K562 (cell line): ENCODE results near the gene GEMIN7. TPM values are rescaled to one million over a fixed set of nuclear protein-coding genes. Genes with fewer than 3 reads are reported as not detected.
A peak's percentile ranks its signal among the peaks of the same experiment; 100 is the strongest.

Experiments used
- ARNT ChIP-seq, 2 experiments: fragments of 450-650 bp; IDR thresholded peaks; 2 replicates each; pipeline ENCODE4 v1.6.1; 2016; ENCODE audit warnings: mild to moderate bottlenecking in 1 of 2
- ATF1 ChIP-seq, 2 experiments: fragments of 450-650 bp in 1 of 2; IDR thresholded peaks; 2 replicates each; pipeline ENCODE4 v1.6.1; 2016; ENCODE audit warnings: missing compliant biosample characterization in 1 of 2, missing genetic modification characterization in 1 of 2
- EGR1 ChIP-seq: fragments of 450-650 bp; conservative IDR thresholded peaks from 2 replicates; pipeline ENCODE4 v1.6.1; 2017; ENCODE audit warnings: mild to moderate bottlenecking
- FOSL1 ChIP-seq: fragments of 200-800 bp; sonication (Bioruptor generic); conservative IDR thresholded peaks from 2 replicates; pipeline ENCODE4 v1.6.1; 2016; ENCODE audit warnings: missing genetic modification characterization, missing compliant biosample characterization
- FOXA1 ChIP-seq: fragments of 450-650 bp; IDR thresholded peaks from 2 replicates; pipeline ENCODE4 v1.6.1; 2016; ENCODE audit warnings: mild to moderate bottlenecking, borderline replicate concordance
- HMGN3 ChIP-seq: IDR thresholded peaks from 2 replicates; pipeline ENCODE4 v1.6.1; 2011; ENCODE audit warnings: borderline replicate concordance, low read depth, mild to moderate bottlenecking, mixed read lengths, low read length; ENCODE audit not compliant: insufficient read length; ENCODE audit errors: extremely low read depth
- JUN ChIP-seq, 2 experiments: sonication (generic) in 1 of 2; formaldehyde crosslinking in 1 of 2; IDR thresholded peaks; 2 replicates each; pipeline versions ENCODE4 v1.6.1 to v1.8.0; 2012 to 2022; ENCODE audit warnings: borderline replicate concordance in 2 of 2, mild to moderate bottlenecking in 2 of 2, improper control_type of control experiment in 1 of 2, low read depth in 1 of 2, low read length in 1 of 2, missing genetic modification reagents in 1 of 2
- KAT2B ChIP-seq: IDR thresholded peaks from one replicate; pipeline ENCODE4 v1.6.1; 2012; ENCODE audit warnings: low read depth, mild to moderate bottlenecking, control low read depth, inconsistent platforms, low read length, moderate library complexity
- KAT8 ChIP-seq: fragments of 450-650 bp; IDR thresholded peaks from 2 replicates; pipeline ENCODE4 v1.6.1; 2016; ENCODE audit warnings: low read depth, mild to moderate bottlenecking
- NFIX ChIP-seq: fragments of 250-450 bp; sonication (Bioruptor Pico); IDR thresholded peaks from 2 replicates; pipeline ENCODE4 v1.4.0; 2020; ENCODE audit warnings: low read depth, mild to moderate bottlenecking, moderate library complexity
- NRF1 ChIP-seq, 2 experiments: fragments of 450-650 bp; IDR thresholded peaks in 1 of 2; conservative IDR thresholded peaks in 1 of 2; 2 replicates each; pipeline ENCODE4 v1.6.1; 2014; ENCODE audit warnings: mild to moderate bottlenecking in 2 of 2
- PHB2 ChIP-seq: fragments of 450-650 bp; IDR thresholded peaks from 2 replicates; pipeline ENCODE4 v1.6.1; 2017; ENCODE audit warnings: low read depth
- PML ChIP-seq: IDR thresholded peaks from 2 replicates; pipeline ENCODE4 v1.6.1; 2012; ENCODE audit warnings: low read length, inconsistent platforms
- POLR2H ChIP-seq: IDR thresholded peaks from 2 replicates; pipeline ENCODE4 v1.6.1; 2016; ENCODE audit warnings: missing genetic modification characterization, low read depth, mild to moderate bottlenecking, control low read depth, missing compliant biosample characterization, moderate library complexity
- POLR3G ChIP-seq: IDR thresholded peaks from 2 replicates; pipeline ENCODE4 v1.6.1; 2011; ENCODE audit not compliant: insufficient read length, insufficient replicate concordance; ENCODE audit errors: extremely low read depth
- TAF15 ChIP-seq: fragments of 200-400 bp; formaldehyde crosslinking; IDR thresholded peaks from 2 replicates; pipeline ENCODE4 v1.6.1; 2017; ENCODE audit warnings: mild to moderate bottlenecking, low read depth, low read length, moderate library complexity
- TARDBP ChIP-seq: fragments of 450-650 bp; IDR thresholded peaks from 2 replicates; pipeline ENCODE4 v1.6.1; 2016
- U2AF1 ChIP-seq: fragments of 200-400 bp; formaldehyde crosslinking; optimal IDR thresholded peaks from 2 replicates; pipeline ENCODE3; 2017; ENCODE audit warnings: mild to moderate bottlenecking, low read depth, low read length, moderate library complexity
- YBX1 ChIP-seq: fragments of 450-650 bp; IDR thresholded peaks from 2 replicates; pipeline ENCODE4 v1.7.1; 2016; ENCODE audit warnings: mild to moderate bottlenecking
- ZBTB17 ChIP-seq: fragments of 450-650 bp; formaldehyde crosslinking; IDR thresholded peaks from 2 replicates; pipeline ENCODE4 v1.4.0; 2020; ENCODE audit warnings: mild to moderate bottlenecking
- ZC3H11A ChIP-seq: IDR thresholded peaks from 2 replicates; pipeline ENCODE4 v1.6.1; 2012; ENCODE audit warnings: low read depth, low read length, improper control_type of control experiment
- ZNF224 ChIP-seq: sonication (generic); formaldehyde crosslinking; IDR thresholded peaks from 2 replicates; pipeline ENCODE4 v1.8.0; 2022; ENCODE audit warnings: mild to moderate bottlenecking, missing genetic modification reagents
- polyA plus RNA-seq, 8 experiments: library from polyadenylated mRNA; depleted of rRNA in 4 of 8; stranded (reverse) in 5 of 8; unstranded in 3 of 8; fragments of >200 nt; fragmentation: Nextera tagmentation in 2 of 8; fragmentation: Illumina TruSeq in 1 of 8; extraction: Ambion mirVana in 2 of 8; extraction: Trizol in 1 of 8; gene quantifications; 2 replicates each; pipeline versions ENCODE4 v1.2.1 to v1.2.3, GENCODE V29; 2011 to 2014; ENCODE audit warnings: inconsistent platforms in 1 of 8, missing spikeins in 1 of 8
- total RNA-seq, 7 experiments: library from RNA; depleted of rRNA in 6 of 7; stranded (reverse); fragments of >200 nt in 6 of 7; fragmentation: Illumina TruSeq in 2 of 7; extraction: Trizol in 2 of 7; gene quantifications; 2 replicates each; pipeline versions ENCODE4 v1.2.1 to v1.2.3, GENCODE V29; 2011 to 2021; ENCODE audit warnings: low replicate concordance in 1 of 7
- TF ChIP-seq, protein P1 (sequence below), 2 experiments: IDR thresholded peaks; 2 replicates each; pipeline ENCODE4 v1.6.1; 2011; ENCODE audit warnings: borderline replicate concordance in 1 of 2, control low read depth in 1 of 2, low read depth in 1 of 2, low read length in 1 of 2, mild to moderate bottlenecking in 1 of 2, mixed read lengths in 1 of 2, moderate library complexity in 1 of 2; ENCODE audit not compliant: insufficient read depth in 1 of 2, insufficient read length in 1 of 2, poor library complexity in 1 of 2, severe bottlenecking in 1 of 2; ENCODE audit errors: extremely low read depth in 1 of 2
- TF ChIP-seq, protein P2 (sequence below), 2 experiments: fragments of 450-650 bp in 1 of 2; sonication (generic) in 1 of 2; formaldehyde crosslinking in 1 of 2; IDR thresholded peaks in 1 of 2; conservative IDR thresholded peaks in 1 of 2; 2 replicates each; pipeline versions ENCODE4 v1.6.1 to v1.8.1; 2016 to 2023; ENCODE audit warnings: mild to moderate bottlenecking in 2 of 2, moderate library complexity in 2 of 2, inconsistent platforms in 1 of 2, missing genetic modification reagents in 1 of 2
- TF ChIP-seq, protein P3 (sequence below): fragments of 450-650 bp; formaldehyde crosslinking; IDR thresholded peaks from 2 replicates; pipeline ENCODE4 v1.4.0; 2022; ENCODE audit warnings: mild to moderate bottlenecking, moderate library complexity
- TF ChIP-seq, protein P4 (sequence below): sonication (generic); formaldehyde crosslinking; IDR thresholded peaks from 2 replicates; pipeline ENCODE4 v1.8.1; 2022; ENCODE audit warnings: missing genetic modification reagents

GEMIN7 gene
- total and polyA plus RNA-seq, 9 of the 15 experiments (the other 6 are each of a cell fraction or from before 2014, with no cell fraction given) = 23.1 to 124 (median 54.9) TPM

DNA sequence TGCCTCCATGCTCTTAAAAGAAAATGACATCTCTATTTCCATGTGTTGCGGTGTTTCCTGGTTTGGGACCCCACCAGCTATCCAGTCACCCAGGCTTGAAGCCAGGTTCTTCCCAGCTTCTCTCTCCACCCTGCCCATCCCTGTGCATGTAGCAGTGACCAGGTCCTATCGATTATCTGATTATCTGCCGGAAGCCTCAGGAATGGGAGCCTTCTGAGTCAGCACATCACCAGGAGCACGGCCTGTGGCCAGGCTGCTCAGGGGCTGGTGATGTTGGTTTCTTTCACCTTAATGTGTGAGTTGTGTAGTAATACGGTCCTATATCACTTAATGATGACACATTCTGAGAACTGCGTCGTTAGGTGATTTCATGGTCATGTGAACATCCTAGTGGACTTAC lies 47.6 kb downstream of the GEMIN7 start (continued):
- TF ChIP-seq ZC3H11A = no peak
- no peak for TF ChIP-seq YBX1
- TF ChIP-seq, protein P1, sequence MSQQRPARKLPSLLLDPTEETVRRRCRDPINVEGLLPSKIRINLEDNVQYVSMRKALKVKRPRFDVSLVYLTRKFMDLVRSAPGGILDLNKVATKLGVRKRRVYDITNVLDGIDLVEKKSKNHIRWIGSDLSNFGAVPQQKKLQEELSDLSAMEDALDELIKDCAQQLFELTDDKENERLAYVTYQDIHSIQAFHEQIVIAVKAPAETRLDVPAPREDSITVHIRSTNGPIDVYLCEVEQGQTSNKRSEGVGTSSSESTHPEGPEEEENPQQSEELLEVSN (IDR thresholded peaks at IDR 0.05; ENCODE audit: borderline replicate concordance in 1 of 2, extremely low read depth in 1 of 2, insufficient read depth in 1 of 2, insufficient read length in 1 of 2, low read depth in 1 of 2, low read length in 1 of 2, poor library complexity in 1 of 2, severe bottlenecking in 1 of 2) = no peak
- no peak for TF ChIP-seq POLR3G
- TF ChIP-seq, protein P2, sequence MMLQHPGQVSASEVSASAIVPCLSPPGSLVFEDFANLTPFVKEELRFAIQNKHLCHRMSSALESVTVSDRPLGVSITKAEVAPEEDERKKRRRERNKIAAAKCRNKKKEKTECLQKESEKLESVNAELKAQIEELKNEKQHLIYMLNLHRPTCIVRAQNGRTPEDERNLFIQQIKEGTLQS (IDR thresholded peaks at IDR 0.05) = peak; percentile 46; the same call in 1 of the 2 replicates
- TF ChIP-seq, protein P2 (CRISPR knock-in tag; conservative IDR thresholded peaks at IDR 0.05) = no peak
- no peak for TF ChIP-seq EGR1
- TF ChIP-seq ATF1 (CRISPR knock-in tag; IDR thresholded peaks at IDR 0.05) = no peak
- TF ChIP-seq ATF1 (tag; IDR thresholded peaks at IDR 0.05) = no peak
- TF ChIP-seq ARNT (IDR thresholded peaks at IDR 0.05) = no peak
- TF ChIP-seq, protein P3, sequence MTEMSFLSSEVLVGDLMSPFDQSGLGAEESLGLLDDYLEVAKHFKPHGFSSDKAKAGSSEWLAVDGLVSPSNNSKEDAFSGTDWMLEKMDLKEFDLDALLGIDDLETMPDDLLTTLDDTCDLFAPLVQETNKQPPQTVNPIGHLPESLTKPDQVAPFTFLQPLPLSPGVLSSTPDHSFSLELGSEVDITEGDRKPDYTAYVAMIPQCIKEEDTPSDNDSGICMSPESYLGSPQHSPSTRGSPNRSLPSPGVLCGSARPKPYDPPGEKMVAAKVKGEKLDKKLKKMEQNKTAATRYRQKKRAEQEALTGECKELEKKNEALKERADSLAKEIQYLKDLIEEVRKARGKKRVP (CRISPR knock-in tag) = no peak
- no peak for TF ChIP-seq ZBTB17 (CRISPR knock-in tag)
- TF ChIP-seq PHB2 = no peak
- no peak for TF ChIP-seq HMGN3
- TF ChIP-seq KAT8 = no peak
- no peak for TF ChIP-seq ZNF224
- no peak for TF ChIP-seq PML
- TF ChIP-seq NFIX (CRISPR knock-in tag) = no peak
- TF ChIP-seq POLR2H (tag) = no peak
- TF ChIP-seq KAT2B = no peak
- TF ChIP-seq, protein P4, sequence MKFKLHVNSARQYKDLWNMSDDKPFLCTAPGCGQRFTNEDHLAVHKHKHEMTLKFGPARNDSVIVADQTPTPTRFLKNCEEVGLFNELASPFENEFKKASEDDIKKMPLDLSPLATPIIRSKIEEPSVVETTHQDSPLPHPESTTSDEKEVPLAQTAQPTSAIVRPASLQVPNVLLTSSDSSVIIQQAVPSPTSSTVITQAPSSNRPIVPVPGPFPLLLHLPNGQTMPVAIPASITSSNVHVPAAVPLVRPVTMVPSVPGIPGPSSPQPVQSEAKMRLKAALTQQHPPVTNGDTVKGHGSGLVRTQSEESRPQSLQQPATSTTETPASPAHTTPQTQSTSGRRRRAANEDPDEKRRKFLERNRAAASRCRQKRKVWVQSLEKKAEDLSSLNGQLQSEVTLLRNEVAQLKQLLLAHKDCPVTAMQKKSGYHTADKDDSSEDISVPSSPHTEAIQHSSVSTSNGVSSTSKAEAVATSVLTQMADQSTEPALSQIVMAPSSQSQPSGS (CRISPR knock-in tag) = no peak
- no peak for TF ChIP-seq TARDBP
- TF ChIP-seq FOXA1 = no peak
- TF ChIP-seq JUN (IDR thresholded peaks at IDR 0.05; ENCODE audit: borderline replicate concordance, low read depth, low read length) = no peak
- no peak for TF ChIP-seq JUN (CRISPR knock-in tag; IDR thresholded peaks at IDR 0.05; ENCODE audit: borderline replicate concordance)
- 0 out of 4 replicates have a peak, but pooled peaks of 1 of the 2 experiments have one; percentile 19 for TF ChIP-seq NRF1 (conservative IDR thresholded peaks at IDR 0.05 in 1 of 2, IDR thresholded peaks at IDR 0.05 in 1 of 2)
- no peak for TF ChIP-seq TAF15
- TF ChIP-seq FOSL1 = peak; percentile 62
- TF ChIP-seq U2AF1 = no peak
